GM19043 (cell line): Measurements from ENCODE around the gene GSTM3.
A peak's percentile ranks its signal among the peaks of the same experiment; 100 is the strongest.
"Not testable (repeated sequence)": the region's sequence is repeated elsewhere in the genome, so short reads cannot be mapped to it uniquely, and the experiment has no call there.

Experiments
- ATAC-seq: cut with Tn5 transposase; IDR thresholded peaks from one replicate; pipeline ENCODE4 v1.9.1; 2021; ENCODE audit warnings: low read depth; ENCODE audit not compliant: unreplicated experiment

The GSTM3 gene

DNA sequence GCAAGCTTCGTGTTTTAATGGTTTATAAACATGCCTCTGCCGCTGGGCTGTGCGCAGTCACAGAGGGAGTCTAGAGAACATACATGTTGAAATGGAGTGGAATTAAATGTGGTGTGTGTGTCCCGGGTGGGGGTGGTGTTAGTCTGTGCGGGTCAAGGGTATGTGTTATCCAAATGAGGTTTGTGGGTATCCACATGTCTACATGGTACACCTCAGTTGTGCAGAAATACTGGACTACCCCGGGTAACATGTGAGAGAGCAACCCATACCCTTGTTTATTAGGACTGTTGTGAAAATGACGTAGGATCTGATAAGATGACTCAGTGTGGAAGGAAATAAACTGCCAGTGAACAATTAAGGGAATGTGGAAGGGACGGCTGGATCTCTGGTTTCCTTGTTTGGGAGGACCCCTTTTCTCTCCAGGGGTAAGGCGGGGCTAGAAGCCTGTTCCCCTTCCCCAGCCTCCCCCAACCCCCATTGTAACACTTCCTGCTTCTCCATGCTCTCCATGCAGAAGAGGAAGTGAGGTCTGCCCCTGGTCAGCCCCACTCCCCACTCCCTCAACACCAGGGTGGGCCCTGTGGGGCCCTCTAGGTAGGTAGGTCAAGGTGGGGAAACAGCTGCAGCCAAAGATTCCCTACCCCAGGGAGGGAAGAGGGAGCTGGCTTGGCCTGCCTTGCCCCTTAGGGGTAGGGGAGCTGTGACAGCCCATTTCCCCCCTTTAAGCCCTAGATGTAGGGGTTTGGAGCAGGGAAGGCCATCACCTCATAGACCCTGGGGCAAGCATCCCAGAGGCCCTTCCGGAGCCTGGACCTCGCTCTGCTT is 22.2 kb upstream of the GSTM3 start:
- no peak for ATAC-seq

DNA sequence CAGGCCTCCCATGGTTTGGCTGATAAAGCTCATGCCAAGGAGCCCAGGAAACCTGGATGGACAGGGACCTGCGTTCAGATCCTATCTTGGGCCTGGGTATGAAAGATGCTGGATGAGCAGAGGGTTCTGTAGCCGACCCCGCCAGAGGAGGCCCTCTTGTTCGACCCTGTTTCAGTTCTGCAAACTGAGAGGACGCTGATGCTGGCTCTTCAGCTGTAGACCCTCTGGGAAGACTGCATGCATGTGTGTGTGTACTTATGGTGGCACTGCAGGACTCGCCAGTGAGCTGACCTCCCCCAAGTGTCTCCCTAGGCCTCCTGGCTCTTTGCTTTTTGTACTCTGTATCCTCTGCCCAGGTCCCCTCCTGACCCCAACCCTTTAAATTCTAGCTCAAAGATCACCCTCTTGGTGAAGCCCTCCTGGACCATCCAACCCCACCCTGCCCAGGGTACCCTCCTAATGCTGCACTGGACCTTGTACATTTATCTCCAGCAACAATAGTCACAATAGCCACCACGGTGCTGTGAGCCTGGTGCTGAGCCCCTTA is 21.3 kb upstream of the GSTM3 start:
- ATAC-seq, result no peak

DNA sequence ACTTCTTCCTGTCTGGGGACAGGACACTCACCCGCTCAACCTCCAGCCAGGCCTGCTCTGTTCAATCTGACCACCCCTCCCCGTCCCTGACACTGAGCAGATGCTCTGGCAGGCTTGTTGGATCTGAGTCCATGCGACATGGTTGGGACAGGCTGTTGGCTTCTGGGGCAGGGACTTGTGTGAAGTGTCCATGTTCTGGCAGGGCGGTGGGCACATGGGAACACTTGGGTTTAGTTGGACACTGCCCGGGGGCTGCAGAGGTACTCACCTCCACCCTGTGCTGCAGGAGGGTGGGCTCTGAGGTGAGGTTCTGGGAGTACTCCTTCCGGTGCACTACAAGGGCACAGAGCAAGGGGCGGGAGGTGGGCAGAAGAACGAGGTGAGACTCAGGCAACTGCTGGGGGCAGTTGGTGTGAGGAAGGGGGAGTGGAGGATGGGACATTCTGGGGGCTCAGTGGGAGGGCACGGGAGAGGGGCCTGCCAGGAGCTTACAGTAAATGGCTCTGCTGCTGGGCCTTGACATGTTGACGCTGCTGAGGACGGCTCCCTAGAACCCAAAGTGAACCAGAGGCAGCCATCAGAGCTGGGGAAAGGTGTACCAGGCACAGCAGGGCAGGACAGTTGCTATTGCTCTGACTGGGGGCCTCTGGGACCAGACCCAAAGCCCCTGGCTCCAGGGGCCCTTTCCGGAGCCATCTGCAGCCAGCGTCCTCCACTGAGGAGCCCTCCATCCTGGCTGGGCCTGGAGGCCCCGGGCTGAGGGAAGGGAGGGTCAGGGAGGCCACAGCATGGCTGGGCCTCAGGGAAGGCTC is 20.6 kb upstream of the GSTM3 start:
- ATAC-seq, result no peak

DNA sequence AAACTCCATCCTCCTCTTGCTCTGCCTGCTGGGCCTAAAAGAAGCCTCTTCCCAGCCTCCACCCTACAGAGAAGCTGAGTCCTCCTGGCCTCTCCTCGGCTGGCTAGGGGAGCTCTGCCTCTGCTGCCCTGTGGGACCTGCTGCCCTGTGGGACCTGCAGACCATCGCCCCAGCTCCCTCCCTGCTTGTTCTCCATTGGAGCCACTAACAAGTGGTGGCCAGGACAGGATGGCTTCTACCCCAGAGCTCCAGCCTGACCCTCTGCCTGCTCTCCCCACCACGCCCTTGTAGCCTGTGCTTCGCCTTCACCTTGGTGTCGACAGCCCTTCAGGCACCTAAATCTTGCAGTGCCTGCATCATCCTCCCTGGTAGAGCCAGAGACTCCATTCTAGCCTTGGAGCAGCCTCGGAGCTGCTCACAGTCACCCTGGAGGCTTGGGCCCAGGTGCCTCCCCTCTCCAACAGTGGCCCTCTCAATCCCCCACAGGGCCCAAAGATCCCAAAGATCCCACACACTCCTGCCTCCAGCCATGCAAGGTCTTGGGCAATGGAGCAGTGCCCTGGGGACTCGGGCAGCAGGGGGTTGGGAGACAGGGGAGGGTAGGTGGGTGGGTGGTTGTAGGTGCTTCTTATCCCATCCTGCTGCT is 19.9 kb upstream of the GSTM3 start:
- ATAC-seq, result no peak

DNA sequence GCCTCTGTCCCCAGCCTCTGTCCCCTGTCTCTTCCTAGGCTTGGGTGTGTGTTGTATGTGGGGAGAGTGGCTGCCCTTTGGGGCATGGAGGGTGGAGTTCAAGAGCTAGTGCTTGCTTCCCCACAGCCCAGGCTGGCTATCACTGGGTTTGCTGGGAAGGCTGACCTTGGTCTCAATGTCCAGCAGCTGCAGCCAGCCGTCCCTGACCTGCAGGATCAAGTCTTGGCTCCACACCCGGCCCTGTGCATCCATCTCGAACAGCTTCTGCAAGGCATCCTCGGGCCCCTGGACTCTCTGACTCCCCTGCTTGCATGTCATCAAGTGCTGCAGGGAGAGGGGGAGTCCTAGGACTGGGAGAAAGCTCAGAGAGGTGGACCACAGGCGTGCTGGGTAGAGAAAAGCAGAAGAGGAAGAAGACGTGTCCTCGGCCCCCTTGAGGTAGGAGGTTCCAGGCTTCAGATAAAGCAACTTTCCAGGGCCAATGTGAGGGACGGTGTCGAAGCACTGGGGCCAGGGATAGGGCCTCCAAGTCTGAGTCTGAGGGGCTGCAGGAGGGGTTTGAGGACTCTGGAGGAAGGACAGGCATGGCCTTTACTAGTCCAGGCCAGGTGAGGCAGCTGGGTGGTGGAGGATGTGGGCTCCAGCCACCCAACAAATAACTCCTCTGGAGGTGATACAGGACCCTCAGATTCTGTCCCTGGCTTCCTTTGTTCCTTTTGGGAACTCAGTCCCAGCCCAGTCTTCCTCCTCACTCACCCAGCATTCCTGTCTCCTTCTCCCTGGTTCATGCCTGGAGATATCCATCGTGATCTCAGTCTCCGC is 18.9 kb upstream of the GSTM3 start:
- ATAC-seq, result no peak

DNA sequence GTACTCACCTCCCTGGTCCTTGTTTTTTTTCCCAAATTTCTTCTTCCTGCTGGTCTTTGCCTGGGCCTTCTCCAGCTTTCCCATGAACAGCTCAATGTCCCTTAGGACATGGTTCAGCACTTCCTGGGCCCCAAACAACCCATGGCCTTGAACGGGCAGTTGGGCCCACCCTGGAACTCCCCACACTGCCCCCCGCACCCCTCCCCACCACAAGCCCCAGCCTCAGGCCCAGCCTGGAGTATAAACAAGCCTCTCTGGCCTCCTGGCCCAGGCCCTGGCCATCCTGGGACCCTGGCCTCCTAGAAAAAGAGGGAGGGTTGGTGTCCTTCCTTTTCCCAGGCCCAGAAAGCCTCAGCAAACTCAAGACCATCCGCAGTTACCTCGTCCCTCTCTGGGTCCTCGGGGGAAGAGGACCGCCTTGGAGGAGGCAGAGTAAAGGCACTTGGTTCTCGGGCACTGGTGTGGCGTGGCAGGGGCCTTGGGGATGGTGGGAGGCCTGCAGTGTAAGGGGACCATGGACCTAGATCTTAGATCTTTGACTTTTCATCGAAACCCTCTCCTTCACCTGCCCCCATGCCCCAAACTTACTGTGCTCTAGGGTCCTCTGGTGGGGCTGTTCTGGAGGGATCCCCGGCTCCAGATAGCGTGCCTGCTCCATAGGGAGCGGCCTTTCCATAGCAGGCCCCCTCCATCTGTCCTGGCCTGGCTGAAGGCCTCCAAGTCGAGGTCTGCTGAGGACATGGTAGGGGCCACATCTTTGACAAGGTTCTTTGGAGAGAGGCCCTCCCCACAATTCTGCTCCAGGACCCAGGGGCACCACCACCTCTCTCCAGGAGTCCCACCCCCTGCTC is 17.3 kb upstream of the GSTM3 start:
- no peak for ATAC-seq

DNA sequence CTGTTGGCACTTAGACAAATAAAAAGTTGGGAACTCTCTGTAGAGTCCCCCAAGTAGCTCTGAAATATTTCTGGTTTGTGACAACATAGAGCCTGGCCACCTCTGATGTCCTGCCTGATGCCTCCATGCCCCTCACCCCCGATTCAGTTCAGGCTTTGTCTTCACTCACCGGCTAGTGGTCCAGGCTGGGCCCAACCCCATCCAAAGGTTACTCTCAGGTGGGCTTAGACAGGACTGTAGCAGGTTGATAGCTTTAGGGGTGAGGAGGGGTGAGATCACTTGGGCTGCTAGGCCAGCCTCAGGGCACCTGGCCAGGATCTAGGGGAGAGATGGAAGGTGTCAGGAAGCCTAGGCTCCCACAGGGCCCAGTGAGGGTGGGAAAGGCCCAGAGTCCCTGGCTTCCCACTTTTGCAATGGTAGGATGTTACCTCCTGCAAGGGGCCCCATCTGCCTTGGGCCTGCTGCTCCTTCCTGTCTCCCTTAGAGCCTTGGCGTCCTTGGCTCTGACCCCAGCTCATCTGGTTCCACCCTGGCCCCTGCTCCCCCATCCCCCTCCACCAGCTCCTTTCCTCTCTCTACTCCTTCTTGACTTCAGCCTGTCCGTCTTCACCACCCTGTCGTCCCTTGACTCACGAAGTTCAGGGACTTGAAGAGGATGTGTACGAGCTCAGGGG is 16.1 kb upstream of the GSTM3 start:
- ATAC-seq, result no peak

DNA sequence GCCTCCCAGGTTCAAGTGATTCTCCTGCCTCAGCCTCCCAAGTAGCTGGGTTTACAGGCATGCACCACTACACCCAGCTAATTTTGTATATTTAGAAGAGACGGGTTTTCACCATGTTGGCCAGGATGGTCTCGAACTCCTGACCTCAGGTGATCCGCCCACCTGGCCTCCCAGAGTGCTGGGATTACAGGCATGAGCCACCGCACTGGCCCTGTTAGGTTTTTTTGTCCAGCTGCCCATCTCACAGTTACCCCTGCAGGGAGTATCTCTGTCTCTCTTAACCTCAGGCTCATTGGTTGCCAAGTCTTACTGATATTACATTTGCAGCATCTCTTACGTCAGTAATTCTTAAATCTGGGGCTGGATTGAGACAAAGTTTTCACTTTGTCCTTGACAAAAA is 15.5 kb upstream of the GSTM3 start:
- not testable (repeated sequence) for ATAC-seq

DNA sequence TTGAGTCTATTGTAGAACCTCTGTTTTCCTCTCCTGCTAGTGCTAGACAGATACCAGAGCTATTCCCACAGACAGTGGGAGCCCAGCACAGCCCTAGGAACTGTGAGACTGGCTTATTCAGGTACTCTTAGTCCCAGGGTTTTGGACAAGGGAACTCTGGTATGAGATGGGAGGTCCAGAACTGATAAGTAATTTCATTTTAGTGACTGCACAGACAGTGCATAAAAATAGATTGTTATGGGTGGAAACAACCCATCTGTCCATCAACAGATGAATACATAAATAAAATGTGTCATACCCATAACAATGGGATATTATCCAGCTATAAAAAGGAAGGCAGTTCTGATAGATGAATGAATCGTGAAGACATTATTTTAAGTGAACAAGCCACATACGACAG is 13.9 kb upstream of the GSTM3 start:
- ATAC-seq, result no peak

DNA sequence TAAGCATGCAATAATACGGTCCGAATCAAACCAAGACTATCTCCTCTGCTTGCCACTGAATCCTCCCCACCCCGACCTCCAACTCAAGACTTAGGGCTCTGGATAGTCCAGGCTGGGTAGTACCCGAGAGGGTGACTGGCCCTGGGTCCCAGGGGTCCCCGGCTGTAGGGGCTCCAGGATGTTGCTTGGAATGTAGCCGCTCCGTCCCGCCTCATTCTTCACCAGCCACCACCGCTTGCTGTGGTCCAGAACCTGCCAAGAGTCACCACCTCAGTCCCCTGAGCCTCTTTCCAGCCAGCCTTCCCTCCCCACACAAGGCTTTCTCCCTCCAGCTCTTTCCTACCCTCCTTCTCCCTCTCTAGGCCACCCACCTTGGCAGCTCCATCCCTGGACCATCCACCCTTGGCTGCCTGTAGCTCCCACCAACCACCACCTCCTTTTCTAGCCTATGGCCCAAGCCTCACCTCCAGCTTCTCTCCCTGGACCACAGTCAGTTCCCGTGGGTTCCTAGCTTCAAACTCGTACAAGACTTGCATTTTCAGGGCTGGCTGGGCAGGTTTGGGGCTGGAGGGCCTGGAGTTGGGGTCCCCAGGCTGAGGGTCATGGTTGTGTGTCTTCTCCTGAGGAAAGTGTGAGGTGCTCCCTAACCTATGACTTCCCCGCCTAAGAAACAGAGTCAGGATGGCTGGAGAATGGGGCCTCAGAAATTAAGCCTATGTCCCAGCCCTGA is 10.9 kb upstream of the GSTM3 start:
- ATAC-seq, result no peak

DNA sequence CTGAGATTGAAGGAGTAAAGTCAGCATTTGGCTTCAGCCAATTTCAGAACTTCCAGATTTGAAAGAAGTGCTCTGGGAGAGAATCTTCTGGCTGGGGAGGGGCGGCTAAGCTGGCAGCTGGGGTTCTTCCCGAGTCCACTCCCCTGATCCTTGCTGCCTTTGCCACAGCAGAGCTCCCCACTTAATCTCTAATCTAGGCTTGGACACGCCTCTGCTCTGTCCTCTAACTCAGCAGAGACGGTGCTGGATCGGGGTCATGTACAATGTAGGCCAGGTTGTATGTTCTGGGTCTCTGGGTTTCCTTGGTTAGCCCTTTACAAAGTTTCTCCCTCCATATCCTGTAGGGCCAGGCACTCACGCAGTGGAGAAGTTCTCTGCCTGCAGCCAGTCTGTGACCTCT is 10.1 kb upstream of the GSTM3 start:
- no peak for ATAC-seq

DNA sequence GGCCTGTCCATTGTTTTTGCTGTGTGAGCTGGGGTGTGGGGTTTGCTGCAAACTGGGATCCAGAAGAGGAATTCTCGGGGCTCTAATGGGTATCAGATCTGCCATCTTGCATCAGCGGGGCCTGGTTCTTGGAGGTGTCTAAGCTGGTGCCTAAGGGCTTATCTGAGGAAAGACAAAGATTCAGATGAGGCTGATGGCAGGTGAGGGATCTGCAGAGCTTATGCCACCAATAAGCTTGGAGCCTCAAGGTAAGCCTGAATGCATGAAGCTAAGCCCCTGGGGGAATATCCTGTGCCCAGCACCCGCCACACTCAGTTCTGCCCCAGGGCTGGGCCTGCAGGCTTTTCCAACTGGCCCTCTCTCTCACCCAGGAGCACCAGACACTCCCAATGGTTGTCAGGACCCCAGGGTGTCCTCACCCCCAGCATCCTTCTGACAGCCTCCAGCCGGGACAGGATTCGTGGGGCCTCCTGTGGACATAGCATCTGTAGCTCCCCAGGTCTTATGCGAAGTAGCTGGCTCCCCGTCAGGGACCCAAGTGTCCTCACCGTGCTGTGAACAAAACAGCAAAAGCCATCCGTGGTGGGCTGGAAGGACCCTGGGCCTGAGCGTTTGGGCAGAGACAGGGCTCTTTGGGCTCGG is 9.5 kb upstream of the GSTM3 start:
- ATAC-seq, result no peak

DNA sequence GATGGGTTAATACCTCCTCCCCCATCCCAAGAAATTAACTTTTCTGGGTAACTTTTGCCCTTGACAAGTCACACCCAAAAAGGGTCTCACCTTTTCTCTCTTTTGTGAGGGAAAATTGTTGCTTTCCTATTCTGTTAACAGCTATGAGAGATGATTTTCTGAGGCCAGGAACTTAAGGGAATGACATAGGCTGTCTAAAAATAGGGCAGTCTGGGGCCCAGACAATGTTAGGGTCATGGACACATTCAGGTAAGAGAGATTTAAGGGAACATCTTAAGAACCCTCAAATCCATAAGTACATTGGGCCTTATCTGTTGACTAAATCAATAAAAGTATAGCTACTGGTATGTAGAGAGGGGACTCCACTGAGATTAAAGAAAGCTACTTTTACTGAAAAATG is 8.4 kb upstream of the GSTM3 start:
- ATAC-seq, result no peak

DNA sequence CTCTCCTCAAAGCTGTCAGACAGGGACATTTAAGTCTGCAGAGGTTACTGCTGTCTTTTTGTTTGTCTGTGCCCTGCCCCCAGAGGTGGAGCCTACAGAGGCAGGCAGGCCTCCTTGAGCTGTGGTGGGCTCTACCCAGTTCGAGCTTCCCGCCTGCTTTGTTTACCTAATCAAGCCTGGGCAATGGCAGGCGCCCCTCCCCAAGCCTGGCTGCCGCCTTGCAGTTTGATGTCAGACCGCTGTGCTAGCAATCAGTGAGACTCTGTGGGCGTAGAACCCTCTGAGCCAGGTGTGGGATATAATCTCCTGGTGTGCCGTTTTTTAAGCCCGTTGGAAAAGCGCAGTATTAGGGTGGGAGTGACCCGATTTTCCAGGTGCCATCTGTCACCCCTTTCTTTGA is 7.5 kb upstream of the GSTM3 start:
- ATAC-seq, result not testable (repeated sequence)

DNA sequence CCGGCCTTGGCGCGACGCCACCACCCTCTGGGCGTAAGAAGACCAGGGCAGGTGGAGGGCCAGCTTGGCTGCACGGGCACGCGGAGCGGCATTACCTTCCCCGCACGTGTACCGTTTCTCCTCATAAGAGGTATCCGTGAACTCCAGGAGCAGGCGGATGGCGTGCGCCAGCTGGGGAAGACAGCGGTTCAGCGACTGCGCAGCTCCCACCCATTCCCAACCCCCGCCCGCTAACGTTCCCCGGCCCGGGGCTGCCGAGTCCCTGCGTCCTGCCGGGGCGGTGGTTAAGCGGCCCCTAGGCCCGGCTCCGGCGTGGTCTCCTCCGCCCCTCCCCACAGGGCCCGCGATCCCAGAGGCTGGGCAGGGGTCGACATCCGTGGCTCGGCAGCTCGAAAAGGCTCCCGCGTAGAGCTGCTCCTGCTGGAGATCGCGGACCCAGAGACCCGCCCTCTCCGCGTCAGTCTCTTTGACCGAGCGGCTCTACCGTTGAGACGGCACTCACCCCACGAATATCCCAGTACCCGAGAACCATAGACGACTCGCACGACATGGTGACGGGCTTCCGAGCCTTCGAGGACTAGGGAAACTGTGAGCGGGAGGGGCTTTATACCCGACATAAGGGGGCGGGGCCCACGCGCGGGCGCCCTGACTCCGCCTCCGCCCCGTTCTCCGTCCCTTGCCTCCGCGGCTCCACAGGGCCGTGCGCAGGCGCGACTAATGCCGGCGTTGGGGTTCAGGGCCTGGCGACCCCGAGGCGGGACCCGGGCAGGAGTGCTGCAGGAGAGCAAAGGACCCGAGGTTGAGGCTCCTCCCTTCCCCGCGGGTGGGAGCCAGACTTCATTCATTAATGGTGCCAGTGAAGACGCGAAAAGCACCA is 862 bp downstream of the GSTM3 start:
- peak; percentile 64 for ATAC-seq

DNA sequence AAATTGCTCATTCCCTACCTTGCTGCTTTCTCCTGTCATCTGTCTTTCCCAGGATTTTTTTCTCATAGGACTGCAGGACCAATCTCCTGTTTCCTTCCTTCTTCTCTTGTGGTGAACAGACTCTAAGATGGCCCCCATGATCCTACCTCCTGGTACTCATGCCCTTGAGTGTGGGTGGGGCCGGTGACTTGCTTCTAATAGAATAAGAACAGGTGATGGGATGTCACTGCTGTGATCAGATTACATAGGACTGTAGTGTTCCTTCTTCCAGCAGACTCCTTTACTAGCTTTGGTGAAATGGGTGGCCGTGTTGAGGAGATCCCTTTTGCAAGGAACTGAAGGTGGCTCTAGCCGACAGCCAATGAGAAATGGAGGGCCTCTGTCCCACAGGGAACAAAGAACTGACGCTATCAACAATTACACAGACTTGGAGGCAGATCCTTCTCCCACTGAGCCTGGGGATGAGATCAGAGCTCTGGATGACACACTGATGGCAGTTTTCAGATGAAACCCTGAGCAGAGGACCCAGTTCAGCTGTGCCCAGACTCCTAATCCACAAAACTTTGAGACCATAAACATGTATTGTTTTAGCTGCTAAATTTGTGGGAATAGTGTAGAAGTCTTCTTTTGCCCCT is 7.5 kb downstream of the GSTM3 start:
- ATAC-seq, result no peak
